Mucosa of descending colon (tissue), 3 donors: ENCODE measurements around the gene MT1G. TPM values are rescaled to one million over a fixed set of nuclear protein-coding genes. Genes with fewer than 3 reads are reported as not detected.

Experiments used
- ATAC-seq: fragments of 200-7000 bp; cut with Tn5 transposase; one replicate; pipeline ENCODE4 v1.9.1; 2020; ENCODE audit warnings: mild to moderate bottlenecking, moderate library complexity
- DNase-seq, 3 donors: peaks; one replicate each; pipeline ENCODE4 v3.0.0-alpha.2; 2020
- H3K36me3 ChIP-seq: fragments of 200-600 bp; one replicate; pipeline ENCODE4 v1.8.0; 2021; ENCODE audit warnings: low read depth, mild to moderate bottlenecking
- H3K4me1 ChIP-seq: fragments of 200-600 bp; one replicate; pipeline ENCODE4 v1.8.0; 2021; ENCODE audit warnings: low read depth, mild to moderate bottlenecking
- H3K4me3 ChIP-seq: fragments of 200-600 bp; one replicate; pipeline ENCODE4 v1.8.0; 2021; ENCODE audit warnings: mild to moderate bottlenecking
- H3K9me3 ChIP-seq: fragments of 200-600 bp; one replicate; pipeline ENCODE4 v1.8.0; 2021; ENCODE audit warnings: mild to moderate bottlenecking
- intact Hi-C, 2 donors: fragments of 100-400 bp; cut with DNase I in 1 of 2; cut with micrococcal nuclease in 1 of 2; formaldehyde crosslinking; loops; one replicate each; pipeline versions ENCODE4 v1.11.0 to v1.11.1; 2022; cut with DNase I, micrococcal nuclease
- total RNA-seq, 3 donors: library from RNA; stranded (reverse); fragmentation: NEBNext Ultra II Directional in 2 of 3; extraction: Animal tissue kit (Norgen Biotek cat#: 25700) in 2 of 3; gene quantifications; one replicate each; pipeline versions ENCODE4 v1.2.1 to v1.2.4, GENCODE V29; 2021 to 2023
- TF ChIP-seq, protein P1 (sequence below): fragments of 200-600 bp; IDR thresholded peaks from one replicate; pipeline ENCODE4 v1.8.0; 2022; ENCODE audit warnings: antibody characterized with exemption, mild to moderate bottlenecking
- donor health status: DM: no; HTN: no; CAD: no; lungs with moderate emphysema.
- donor health status: DM: no; HTN: no; CAD: no.
- donor health status: DM: no; HTN: yes; CAD: no.

Gene MT1G
- total RNA-seq, 3 donors from 2014 or later = 7.3 to 210 (median 83.8) TPM

GRCh38 chr16:56631197-56631596, 36.7 kb downstream of the MT1G start:
- TF ChIP-seq, protein P1, sequence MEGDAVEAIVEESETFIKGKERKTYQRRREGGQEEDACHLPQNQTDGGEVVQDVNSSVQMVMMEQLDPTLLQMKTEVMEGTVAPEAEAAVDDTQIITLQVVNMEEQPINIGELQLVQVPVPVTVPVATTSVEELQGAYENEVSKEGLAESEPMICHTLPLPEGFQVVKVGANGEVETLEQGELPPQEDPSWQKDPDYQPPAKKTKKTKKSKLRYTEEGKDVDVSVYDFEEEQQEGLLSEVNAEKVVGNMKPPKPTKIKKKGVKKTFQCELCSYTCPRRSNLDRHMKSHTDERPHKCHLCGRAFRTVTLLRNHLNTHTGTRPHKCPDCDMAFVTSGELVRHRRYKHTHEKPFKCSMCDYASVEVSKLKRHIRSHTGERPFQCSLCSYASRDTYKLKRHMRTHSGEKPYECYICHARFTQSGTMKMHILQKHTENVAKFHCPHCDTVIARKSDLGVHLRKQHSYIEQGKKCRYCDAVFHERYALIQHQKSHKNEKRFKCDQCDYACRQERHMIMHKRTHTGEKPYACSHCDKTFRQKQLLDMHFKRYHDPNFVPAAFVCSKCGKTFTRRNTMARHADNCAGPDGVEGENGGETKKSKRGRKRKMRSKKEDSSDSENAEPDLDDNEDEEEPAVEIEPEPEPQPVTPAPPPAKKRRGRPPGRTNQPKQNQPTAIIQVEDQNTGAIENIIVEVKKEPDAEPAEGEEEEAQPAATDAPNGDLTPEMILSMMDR = no peak
- ATAC-seq (no peak), DNase-seq (no peak)
- peaks cover 19% of the 10 kb centered on the region for H3K4me1 ChIP-seq
- no peaks in the 10 kb centered on the region for H3K36me3 ChIP-seq
- H3K4me3 ChIP-seq = no peak overlapping the region
- intact Hi-C loops = no loop called here
- no peaks in the 10 kb centered on the region for H3K9me3 ChIP-seq

DNA sequence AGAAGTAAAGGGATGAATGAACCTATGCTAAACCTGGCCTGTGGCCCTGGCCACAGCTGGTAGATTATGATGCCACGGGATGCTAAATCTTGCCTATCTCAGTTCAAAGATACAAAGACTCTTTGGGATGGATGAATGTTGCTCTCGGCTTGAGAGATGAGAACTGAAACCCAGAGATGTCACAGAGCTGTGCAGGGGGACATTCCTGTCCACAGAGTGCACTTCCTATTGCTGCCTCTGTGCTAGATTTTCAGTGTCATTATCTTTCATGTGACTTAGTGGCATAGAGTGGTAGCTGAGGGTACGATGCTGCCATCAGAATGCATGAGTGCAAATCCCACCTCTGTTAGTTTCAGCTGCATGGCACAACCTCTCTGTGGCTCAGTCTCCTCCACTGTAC, 37.7 kb downstream of the MT1G start:
- H3K4me1 ChIP-seq = peaks cover 15% of the 10 kb centered on the region
- intact Hi-C loops = no loop called here
- DNase-seq (no peak), ATAC-seq (no peak)
- H3K9me3 ChIP-seq = no peaks in the 10 kb centered on the region
- TF ChIP-seq, protein P1 = no peak
- no peaks in the 10 kb centered on the region for H3K36me3 ChIP-seq
- H3K4me3 ChIP-seq = no peak overlapping the region

DNA sequence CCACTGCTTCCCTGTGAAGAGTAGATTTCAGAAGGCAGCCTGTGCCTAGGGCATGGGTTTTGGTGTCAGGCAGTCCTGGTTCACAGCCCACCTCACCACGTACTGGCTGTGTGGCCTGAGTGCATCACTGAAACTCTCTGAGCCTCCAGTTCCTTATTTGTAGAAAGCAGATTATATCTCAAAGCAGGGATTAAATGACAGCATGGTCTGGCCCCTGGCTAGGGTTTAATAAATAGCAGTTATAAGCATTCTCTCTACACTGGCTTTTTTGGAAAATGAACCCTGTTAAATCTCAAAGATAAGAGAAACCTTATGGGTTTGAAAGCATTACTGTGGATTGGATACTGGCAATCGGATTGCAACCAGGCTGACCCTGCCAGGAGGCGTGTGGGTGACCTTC, 38.3 kb downstream of the MT1G start:
- Histone ChIP-seq H3K9me3 (no peaks in the 10 kb centered on the region), H3K4me1 (peaks cover 16% of the 10 kb centered on the region), H3K36me3 (no peaks in the 10 kb centered on the region), H3K4me3 (no peak overlapping the region)
- DNase-seq (no peak), ATAC-seq (no peak)
- intact Hi-C loops = no loop called here
- TF ChIP-seq, protein P1 = no peak

- Histone ChIP-seq H3K4me1 (peaks cover 16% of the 10 kb centered on the region), H3K9me3 (no peaks in the 10 kb centered on the region), H3K36me3 (no peaks in the 10 kb centered on the region), H3K4me3 (no peak overlapping the region)
- intact Hi-C loops = no loop called here
- ATAC-seq (no peak), DNase-seq (no peak)
- TF ChIP-seq, protein P1 = no peak
These were observed 39.1 kb downstream of the MT1G start for GRCh38 chr16:56628486-56629350.

- peaks cover 5% of the 10 kb centered on the region for H3K4me1 ChIP-seq
- intact Hi-C loops = no loop called here
- H3K4me3 ChIP-seq = no peak overlapping the region
- DNase-seq = no peak
- TF ChIP-seq, protein P1 = no peak
- H3K36me3 ChIP-seq = no peaks in the 10 kb centered on the region
- no peaks in the 10 kb centered on the region for H3K9me3 ChIP-seq
- ATAC-seq = no peak
These were observed 41.2 kb downstream of the MT1G start for GRCh38 chr16:56626685-56627084.
